A549 (cell line): ENCODE data around the gene BNC2. TPM values are rescaled to one million over a fixed set of nuclear protein-coding genes. Genes with fewer than 3 reads are reported as not detected.

Experiments
- ATAC-seq, 2 experiments: fragments of 200-7000 bp in 1 of 2; fragments of >200 bp in 1 of 2; cut with Nextera tagmentation in 1 of 2; cut with Tn5 transposase in 1 of 2; 3 replicates each; pipeline versions ENCODE4 v1.8.0 to v1.9.1; 2018 to 2020; ENCODE audit warnings: mild to moderate bottlenecking in 1 of 2, moderate library complexity in 1 of 2
- CTCF ChIA-PET: fragments of 300-600 bp; sonication (Branson Sonifier 250); formaldehyde crosslinking; extraction: SDS; loops from one replicate; lab custom pipeline; 2021; ENCODE audit warnings: antibody characterized with exemption, inconsistent platforms; lab: Yijun Ruan, JAX
- POLR2A ChIA-PET: fragments of 350-600 bp; formaldehyde crosslinking; extraction: SDS; loops from one replicate; lab custom pipeline; 2021; ENCODE audit warnings: antibody characterized with exemption, inconsistent platforms; lab: Yijun Ruan, JAX
- DNase-seq, 2 experiments: peaks; one replicate each; pipeline versions ENCODE4 v3.0.0 to v3.0.0-alpha.2; 2011 to 2016; ENCODE audit warnings: low read depth in 1 of 2, low spot score in 1 of 2
- FAIRE-seq: peaks from 2 replicates; lab custom pipeline; 2011; peaks lifted over from hg19 to GRCh38; lab: Jason Lieb, UNC
- H3K27ac ChIP-seq, 2 experiments: fragments of >200 bp; sonication (Bioruptor Twin); formaldehyde crosslinking; 3 replicates each; pipeline ENCODE4 v1.5.1; 2016 to 2017
- H3K4me1 ChIP-seq: fragments of >200 bp; sonication (Bioruptor Twin); formaldehyde crosslinking; 3 replicates; pipeline ENCODE4 v1.6.1; 2016
- H3K4me2 ChIP-seq: fragments of >200 bp; sonication (Bioruptor Twin); formaldehyde crosslinking; 3 replicates; pipeline ENCODE4 v1.6.1; 2016
- H3K4me3 ChIP-seq: fragments of >200 bp; sonication (Bioruptor Twin); formaldehyde crosslinking; 3 replicates; pipeline ENCODE4 v1.5.1; 2016
- H3K9me3 ChIP-seq: fragments of >200 bp; sonication (Bioruptor Twin); formaldehyde crosslinking; 3 replicates; pipeline ENCODE4 v1.6.1; 2016
- BHLHE40 ChIP-seq: IDR thresholded peaks from 2 replicates; pipeline ENCODE4 v1.6.1; 2012; ENCODE audit warnings: low read depth, low read length, inconsistent platforms
- CBX2 ChIP-seq: fragments of 200-600 bp; sonication (generic); IDR thresholded peaks from 2 replicates; pipeline ENCODE4 v1.6.1; 2016; ENCODE audit warnings: low read depth, mild to moderate bottlenecking, borderline replicate concordance
- CHD4 ChIP-seq: fragments of 200-600 bp; sonication (generic); IDR thresholded peaks from 2 replicates; pipeline ENCODE4 v1.6.1; 2016; ENCODE audit warnings: antibody characterized with exemption, mild to moderate bottlenecking, borderline replicate concordance
- CTCF ChIP-seq: fragments of >200 bp; sonication (Bioruptor Twin); formaldehyde crosslinking; IDR thresholded peaks from 3 replicates; pipeline ENCODE4 v1.5.1; 2016
- E2F6 ChIP-seq: IDR thresholded peaks from 2 replicates; pipeline ENCODE4 v1.6.1; 2012; ENCODE audit warnings: low read depth, borderline replicate concordance
- EP300 ChIP-seq, 2 experiments: fragments of >200 bp; sonication (Bioruptor Twin); formaldehyde crosslinking; IDR thresholded peaks; 2 replicates in 1 of 2; 3 replicates in 1 of 2; pipeline ENCODE4 v1.6.1; 2016 to 2017
- FOSB ChIP-seq: fragments of 250-450 bp; sonication (Bioruptor Pico); IDR thresholded peaks from 2 replicates; pipeline ENCODE4 v1.5.0; 2020; ENCODE audit warnings: mild to moderate bottlenecking, moderate library complexity
- FOSL2 ChIP-seq, 2 experiments: fragments of 450-650 bp in 1 of 2; fragments of >200 bp in 1 of 2; sonication (Bioruptor Twin) in 1 of 2; formaldehyde crosslinking; IDR thresholded peaks; 2 replicates each; pipeline versions ENCODE4 v1.5.0 to v1.6.1; 2016 to 2020; ENCODE audit warnings: mild to moderate bottlenecking in 1 of 2, moderate library complexity in 1 of 2
- HES2 ChIP-seq: fragments of >200 bp; sonication (Bioruptor Twin); formaldehyde crosslinking; IDR thresholded peaks from 2 replicates; pipeline ENCODE4 v1.6.1; 2016
- HEYL ChIP-seq: fragments of 250-450 bp; sonication (Bioruptor Pico); IDR thresholded peaks from 2 replicates; pipeline ENCODE4 v1.8.0; 2021; ENCODE audit warnings: mild to moderate bottlenecking, moderate library complexity
- HMGXB4 ChIP-seq: fragments of 250-450 bp; sonication (Bioruptor Pico); IDR thresholded peaks from 2 replicates; pipeline ENCODE4 v1.5.0; 2021; ENCODE audit warnings: mild to moderate bottlenecking, moderate library complexity, borderline replicate concordance
- HOXB13 ChIP-seq: fragments of 250-450 bp; sonication (Bioruptor Pico); IDR thresholded peaks from 2 replicates; pipeline ENCODE4 v1.5.0; 2020; ENCODE audit warnings: low read depth, mild to moderate bottlenecking, moderate library complexity
- MAZ ChIP-seq: fragments of 150-350 bp; IDR thresholded peaks from 2 replicates; pipeline ENCODE4 v1.6.1; 2014; ENCODE audit warnings: antibody characterized with exemption, low read depth, low read length, borderline replicate concordance
- NR3C1 ChIP-seq: fragments of >200 bp; sonication (Bioruptor Twin); formaldehyde crosslinking; IDR thresholded peaks from 3 replicates; pipeline ENCODE4 v1.6.1; 2017
- PBX3 ChIP-seq: IDR thresholded peaks from 2 replicates; pipeline ENCODE4 v1.6.1; 2012
- PHF8 ChIP-seq: fragments of 200-600 bp; sonication (generic); IDR thresholded peaks from 2 replicates; pipeline ENCODE4 v1.6.1; 2016; ENCODE audit warnings: low read depth, mild to moderate bottlenecking, antibody characterized with exemption, moderate library complexity, borderline replicate concordance
- RAD21 ChIP-seq, 2 experiments: fragments of >200 bp in 1 of 2; sonication (Bioruptor Twin) in 1 of 2; formaldehyde crosslinking in 1 of 2; IDR thresholded peaks in 1 of 2; conservative IDR thresholded peaks in 1 of 2; 2 replicates in 1 of 2; 3 replicates in 1 of 2; pipeline ENCODE4 v1.6.1; 2012 to 2018; ENCODE audit warnings: inconsistent platforms in 1 of 2
- RCOR1 ChIP-seq: fragments of 150-350 bp; IDR thresholded peaks from 2 replicates; pipeline ENCODE4 v1.6.1; 2014; ENCODE audit warnings: antibody characterized with exemption, low read length, low read depth
- RFX5 ChIP-seq: fragments of 450-650 bp; IDR thresholded peaks from 2 replicates; pipeline ENCODE4 v1.7.1; 2014; ENCODE audit warnings: antibody characterized with exemption, mild to moderate bottlenecking, moderate library complexity
- SREBF2 ChIP-seq: fragments of 450-650 bp; IDR thresholded peaks from 2 replicates; pipeline ENCODE4 v1.6.1; 2014; ENCODE audit warnings: mild to moderate bottlenecking, moderate library complexity
- TFCP2L1 ChIP-seq: fragments of 250-450 bp; sonication (Bioruptor Pico); IDR thresholded peaks from 2 replicates; pipeline ENCODE4 v1.5.0; 2021; ENCODE audit warnings: mild to moderate bottlenecking
- TP53 ChIP-seq: fragments of 250-450 bp; sonication (Bioruptor Pico); IDR thresholded peaks from 2 replicates; pipeline ENCODE4 v1.5.0; 2021; ENCODE audit warnings: mild to moderate bottlenecking, moderate library complexity
- USF2 ChIP-seq: fragments of 450-650 bp; IDR thresholded peaks from 2 replicates; pipeline ENCODE4 v1.6.1; 2014; ENCODE audit warnings: antibody characterized with exemption
- ZC3H11A ChIP-seq: fragments of 450-650 bp; IDR thresholded peaks from 2 replicates; pipeline ENCODE4 v1.6.1; 2014; ENCODE audit warnings: antibody characterized with exemption, mild to moderate bottlenecking
- ZNF302 ChIP-seq: fragments of 250-450 bp; sonication (Bioruptor Pico); IDR thresholded peaks from 2 replicates; pipeline ENCODE4 v1.9.0; 2021; ENCODE audit warnings: inconsistent platforms, mild to moderate bottlenecking, moderate library complexity
- WGBS: methylation state at CpG from one replicate; pipeline ENCODE4 v1.1.6; 2017; ENCODE audit errors: missing lambda C conversion rate; 5-methylcytosine and 5-hydroxymethylcytosine counted together
- polyA plus RNA-seq, 4 experiments: library from polyadenylated mRNA; depleted of rRNA in 3 of 4; stranded (reverse); fragments of >200 nt; fragmentation: RNase III in 1 of 4; extraction: RNeasy Plus Mini Kit Qiagen cat#74134 plus additional on column Dnase treatment in 1 of 4; gene quantifications; 2 replicates in 3 of 4; 3 replicates in 1 of 4; pipeline ENCODE4 v1.2.3, GENCODE V29; 2011 to 2017

The BNC2 gene
- polyA plus RNA-seq, 2 of the 4 experiments (the other 2 are of a cell fraction): 6.2 to 7.5 TPM

- FAIRE-seq (no peak), DNase-seq (no peak), ATAC-seq (no peak)
- ChIA-PET POLR2A (no interaction called here), CTCF (interaction anchor here (1.1 kb wide), 1 partner anchor 8 kb away, joined by 3 read pairs; no protein-coding TSS in a partner anchor)
- no peaks in the 10 kb centered on the region for H3K9me3 ChIP-seq
- no peak overlapping the region for H3K27ac ChIP-seq
- TF ChIP-seq PHF8 (no peak), HES2 (no peak), HOXB13 (no peak), RCOR1 (no peak), CBX2 (no peak), TFCP2L1 (CRISPR knock-in tag) (no peak), USF2 (no peak), HEYL (CRISPR knock-in tag) (no peak), ZNF302 (CRISPR knock-in tag) (no peak), RFX5 (no peak), PBX3 (no peak), EP300 (IDR thresholded peaks at IDR 0.05) (no peak), CHD4 (no peak), BHLHE40 (no peak), SREBF2 (no peak), MAZ (no peak), NR3C1 (no peak), RAD21 (conservative IDR thresholded peaks at IDR 0.05 in 1 of 2, IDR thresholded peaks at IDR 0.05 in 1 of 2) (no peak)
- H3K4me2 ChIP-seq: no peak overlapping the region
- 81% methylated on average over 2 of the region's 2 CpGs for WGBS
- H3K4me3 ChIP-seq: no peak overlapping the region
- H3K4me1 ChIP-seq: peaks cover 9% of the 10 kb centered on the region; the same call in 2 of the 3 replicates
These were observed 385.7 kb downstream of the BNC2 start for GRCh38 chr9:16484744-16485143.

GRCh38 chr9:16484180-16484579, 386.3 kb downstream of the BNC2 start:
- TF ChIP-seq PHF8 (no peak), FOSB (CRISPR knock-in tag) (no peak), TP53 (CRISPR knock-in tag) (no peak), BHLHE40 (no peak), MAZ (no peak), E2F6 (no peak)
- TF ChIP-seq, all 56 proteins: peak for 0
- no peaks in the 10 kb centered on the region for H3K9me3 ChIP-seq
- peaks cover 9% of the 10 kb centered on the region; the same call in 2 of the 3 replicates for H3K4me1 ChIP-seq
- 0 out of 3 replicates have a peak overlapping the region, but pooled peaks have one; percentile 8 for H3K4me2 ChIP-seq
- no peak for ATAC-seq
- POLR2A ChIA-PET: no interaction called here
- WGBS: 68% methylated on average over 5 of the region's 5 CpGs
- no peak overlapping the region for H3K4me3 ChIP-seq
- H3K27ac ChIP-seq: peak overlapping the region in 1 of 2 experiments; percentile 7; a peak in 1 of 6 replicates
- CTCF ChIA-PET: interaction anchor here (1.1 kb wide), 1 partner anchor 9 kb away, joined by 3 read pairs; no protein-coding TSS in a partner anchor
- DNase-seq: no peak
- FAIRE-seq: no peak

- peak overlapping the region in 1 of 2 experiments; percentile 32; a peak in 1 of 6 replicates for H3K27ac ChIP-seq
- WGBS: 64% methylated on average over 6 of the region's 6 CpGs
- FAIRE-seq (no peak), ATAC-seq (peak in 1 of 2 experiments; percentile 46; a peak in 1 of 6 replicates), DNase-seq (no peak)
- no peak overlapping the region for H3K4me3 ChIP-seq
- POLR2A ChIA-PET: no interaction called here
- CTCF ChIA-PET: no interaction called here
- peaks cover 9% of the 10 kb centered on the region; the same call in 2 of the 3 replicates for H3K4me1 ChIP-seq
- H3K9me3 ChIP-seq: no peaks in the 10 kb centered on the region
- H3K4me2 ChIP-seq: no peak overlapping the region
- TF ChIP-seq ZC3H11A: no peak
- TF ChIP-seq RFX5: no peak
- TF ChIP-seq HMGXB4 (CRISPR knock-in tag): no peak
- no peak for TF ChIP-seq NR3C1
- no peak for TF ChIP-seq FOSL2 (IDR thresholded peaks at IDR 0.05)
- TF ChIP-seq FOSL2 (CRISPR knock-in tag; IDR thresholded peaks at IDR 0.05): no peak
- no peak for TF ChIP-seq RAD21 (conservative IDR thresholded peaks at IDR 0.05 in 1 of 2, IDR thresholded peaks at IDR 0.05 in 1 of 2)
- TF ChIP-seq PBX3: no peak
- no peak for TF ChIP-seq CTCF
- no peak for TF ChIP-seq CHD4
These were observed 387.7 kb downstream of the BNC2 start for GRCh38 chr9:16482764-16483163.
